ENCODE results near the gene OR2T4.

DNA sequence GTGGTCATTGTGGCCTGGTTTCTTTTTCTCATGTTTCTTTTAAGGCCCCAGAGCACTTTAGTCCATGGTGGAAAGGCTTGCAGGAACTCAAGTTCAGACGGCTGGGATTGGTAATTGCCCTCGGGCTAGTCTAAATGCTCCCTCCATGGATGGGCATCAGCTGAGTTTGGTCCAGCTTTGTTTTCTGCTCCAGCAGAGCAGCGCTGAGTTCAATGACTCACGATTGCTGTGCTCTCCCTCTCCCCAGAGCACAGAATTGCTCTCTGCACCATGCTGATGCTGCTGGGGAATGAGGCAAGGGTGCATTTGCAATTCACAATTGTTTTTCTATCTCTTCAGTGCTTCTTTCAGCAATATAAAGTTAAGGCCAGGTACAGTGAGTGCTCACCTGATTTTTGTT lies 12.3 kb downstream of the OR2T4 start:
- TF ChIP-seq, protein P1, sequence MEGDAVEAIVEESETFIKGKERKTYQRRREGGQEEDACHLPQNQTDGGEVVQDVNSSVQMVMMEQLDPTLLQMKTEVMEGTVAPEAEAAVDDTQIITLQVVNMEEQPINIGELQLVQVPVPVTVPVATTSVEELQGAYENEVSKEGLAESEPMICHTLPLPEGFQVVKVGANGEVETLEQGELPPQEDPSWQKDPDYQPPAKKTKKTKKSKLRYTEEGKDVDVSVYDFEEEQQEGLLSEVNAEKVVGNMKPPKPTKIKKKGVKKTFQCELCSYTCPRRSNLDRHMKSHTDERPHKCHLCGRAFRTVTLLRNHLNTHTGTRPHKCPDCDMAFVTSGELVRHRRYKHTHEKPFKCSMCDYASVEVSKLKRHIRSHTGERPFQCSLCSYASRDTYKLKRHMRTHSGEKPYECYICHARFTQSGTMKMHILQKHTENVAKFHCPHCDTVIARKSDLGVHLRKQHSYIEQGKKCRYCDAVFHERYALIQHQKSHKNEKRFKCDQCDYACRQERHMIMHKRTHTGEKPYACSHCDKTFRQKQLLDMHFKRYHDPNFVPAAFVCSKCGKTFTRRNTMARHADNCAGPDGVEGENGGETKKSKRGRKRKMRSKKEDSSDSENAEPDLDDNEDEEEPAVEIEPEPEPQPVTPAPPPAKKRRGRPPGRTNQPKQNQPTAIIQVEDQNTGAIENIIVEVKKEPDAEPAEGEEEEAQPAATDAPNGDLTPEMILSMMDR (IDR thresholded peaks at IDR 0.05): no peak
- TF ChIP-seq POLR2A (IDR thresholded peaks at IDR 0.05): no peak

Data from lower leg skin (tissue), 3 donors.